Activated naive CD8-positive, alpha-beta T cell (primary cell): ENCODE measurements around the gene SETBP1.
"Not testable (repeated sequence)": the region's sequence is repeated elsewhere in the genome, so short reads cannot be mapped to it uniquely, and the experiment has no call there.

Source experiments
- H3K27ac Mint-ChIP-seq: one replicate; pipeline ENCODE4 v1.8.0; 2021; ENCODE audit warnings: mixed read lengths
- H3K27me3 Mint-ChIP-seq: one replicate; pipeline ENCODE4 v1.8.0; 2021; ENCODE audit warnings: mixed read lengths
- H3K36me3 Mint-ChIP-seq: one replicate; pipeline ENCODE4 v1.8.0; 2021; ENCODE audit warnings: mixed read lengths
- H3K4me1 Mint-ChIP-seq: one replicate; pipeline ENCODE4 v1.8.0; 2021; ENCODE audit warnings: low read depth, mixed read lengths
- H3K4me3 Mint-ChIP-seq: one replicate; pipeline ENCODE4 v1.8.0; 2021; ENCODE audit warnings: mild to moderate bottlenecking, mixed read lengths
- H3K9me3 Mint-ChIP-seq: one replicate; pipeline ENCODE4 v1.8.0; 2021; ENCODE audit warnings: low read depth, mixed read lengths

SETBP1 gene

GRCh38 chr18:44788334-44788733 lies 107.6 kb downstream of the SETBP1 start:
- no peaks in the 10 kb centered on the region for H3K9me3 Mint-ChIP-seq
- no peaks in the 10 kb centered on the region for H3K4me1 Mint-ChIP-seq
- no peaks in the 10 kb centered on the region for H3K36me3 Mint-ChIP-seq
- H3K27me3 Mint-ChIP-seq: no peaks in the 10 kb centered on the region
- H3K4me3 Mint-ChIP-seq: no peak overlapping the region
- no peak overlapping the region for H3K27ac Mint-ChIP-seq

GRCh38 chr18:44789710-44790109 lies 109.0 kb downstream of the SETBP1 start:
- Mint-ChIP-seq H3K36me3 (no peaks in the 10 kb centered on the region), H3K9me3 (no peaks in the 10 kb centered on the region), H3K27me3 (no peaks in the 10 kb centered on the region), H3K4me3 (no peak overlapping the region), H3K27ac (no peak overlapping the region), H3K4me1 (no peaks in the 10 kb centered on the region)

GRCh38 chr18:44790860-44791259 lies 110.2 kb downstream of the SETBP1 start:
- H3K4me3 Mint-ChIP-seq: no peak overlapping the region
- H3K27me3 Mint-ChIP-seq: no peaks in the 10 kb centered on the region
- H3K36me3 Mint-ChIP-seq: no peaks in the 10 kb centered on the region

GRCh38 chr18:44791520-44791919 lies 110.8 kb downstream of the SETBP1 start:
- Mint-ChIP-seq H3K4me3 (no peak overlapping the region), H3K27ac (no peak overlapping the region), H3K9me3 (no peaks in the 10 kb centered on the region), H3K4me1 (peaks cover 5% of the 10 kb centered on the region), H3K27me3 (no peaks in the 10 kb centered on the region), H3K36me3 (no peaks in the 10 kb centered on the region)

More at GRCh38 chr18:44790860-44791259, 110.2 kb downstream of the SETBP1 start:
- H3K27ac Mint-ChIP-seq: no peak overlapping the region
- H3K9me3 Mint-ChIP-seq: no peaks in the 10 kb centered on the region
- peaks cover 5% of the 10 kb centered on the region for H3K4me1 Mint-ChIP-seq

- Mint-ChIP-seq H3K27me3 (no peaks in the 10 kb centered on the region), H3K9me3 (no peaks in the 10 kb centered on the region), H3K36me3 (no peaks in the 10 kb centered on the region), H3K27ac (no peak overlapping the region), H3K4me3 (no peak overlapping the region), H3K4me1 (peaks cover 5% of the 10 kb centered on the region)
Measured at GRCh38 chr18:44792456-44793061, 111.9 kb downstream of the SETBP1 start.

- Mint-ChIP-seq H3K4me3 (no peak overlapping the region), H3K27ac (no peak overlapping the region), H3K36me3 (no peaks in the 10 kb centered on the region), H3K27me3 (no peaks in the 10 kb centered on the region), H3K9me3 (no peaks in the 10 kb centered on the region), H3K4me1 (peaks cover 8% of the 10 kb centered on the region)
Measured at GRCh38 chr18:44793194-44793593, 112.5 kb downstream of the SETBP1 start.

GRCh38 chr18:44793685-44794084 lies 113.0 kb downstream of the SETBP1 start:
- Mint-ChIP-seq H3K4me3 (no peak overlapping the region), H3K4me1 (peaks cover 9% of the 10 kb centered on the region), H3K9me3 (no peaks in the 10 kb centered on the region), H3K36me3 (no peaks in the 10 kb centered on the region), H3K27ac (no peak overlapping the region), H3K27me3 (no peaks in the 10 kb centered on the region)

GRCh38 chr18:44795241-44795640 lies 114.6 kb downstream of the SETBP1 start:
- peaks cover 12% of the 10 kb centered on the region for H3K4me1 Mint-ChIP-seq
- peaks cover 1% of the 10 kb centered on the region for H3K9me3 Mint-ChIP-seq
- no peaks in the 10 kb centered on the region for H3K27me3 Mint-ChIP-seq
- H3K36me3 Mint-ChIP-seq: peaks cover 1% of the 10 kb centered on the region
- no peak overlapping the region for H3K4me3 Mint-ChIP-seq
- no peak overlapping the region for H3K27ac Mint-ChIP-seq

- no peak overlapping the region for H3K4me3 Mint-ChIP-seq
- peaks cover 14% of the 10 kb centered on the region for H3K4me1 Mint-ChIP-seq
- peaks cover 3% of the 10 kb centered on the region for H3K36me3 Mint-ChIP-seq
- H3K27me3 Mint-ChIP-seq: no peaks in the 10 kb centered on the region
- peak overlapping the region; percentile 18 for H3K27ac Mint-ChIP-seq
- H3K9me3 Mint-ChIP-seq: peaks cover 3% of the 10 kb centered on the region
Measured at GRCh38 chr18:44796429-44797428, 116.0 kb downstream of the SETBP1 start.

GRCh38 chr18:44798433-44799048 lies 117.9 kb downstream of the SETBP1 start:
- no peak overlapping the region for H3K4me3 Mint-ChIP-seq
- peaks cover 3% of the 10 kb centered on the region for H3K36me3 Mint-ChIP-seq
- H3K4me1 Mint-ChIP-seq: peaks cover 14% of the 10 kb centered on the region
- no peaks in the 10 kb centered on the region for H3K27me3 Mint-ChIP-seq
- no peak overlapping the region for H3K27ac Mint-ChIP-seq
- peaks cover 3% of the 10 kb centered on the region for H3K9me3 Mint-ChIP-seq

- Mint-ChIP-seq H3K27me3 (no peaks in the 10 kb centered on the region), H3K9me3 (peaks cover 3% of the 10 kb centered on the region), H3K4me1 (peaks cover 16% of the 10 kb centered on the region), H3K27ac (no peak overlapping the region), H3K36me3 (peaks cover 3% of the 10 kb centered on the region), H3K4me3 (no peak overlapping the region)
Measured at GRCh38 chr18:44799382-44799906, 118.8 kb downstream of the SETBP1 start.

- Mint-ChIP-seq H3K27ac (no peak overlapping the region), H3K36me3 (peaks cover 3% of the 10 kb centered on the region), H3K4me1 (peaks cover 16% of the 10 kb centered on the region), H3K9me3 (peaks cover 3% of the 10 kb centered on the region), H3K4me3 (no peak overlapping the region), H3K27me3 (no peaks in the 10 kb centered on the region)
Measured at GRCh38 chr18:44799907-44800421, 119.3 kb downstream of the SETBP1 start.

GRCh38 chr18:44800766-44801165 lies 120.1 kb downstream of the SETBP1 start:
- H3K4me3 Mint-ChIP-seq, H3K27ac Mint-ChIP-seq, H3K36me3 Mint-ChIP-seq, H3K9me3 Mint-ChIP-seq, H3K27me3 Mint-ChIP-seq: not testable (repeated sequence)
- H3K4me1 Mint-ChIP-seq: peaks cover 13% of the 10 kb centered on the region

GRCh38 chr18:44801781-44802180 lies 121.1 kb downstream of the SETBP1 start:
- Mint-ChIP-seq H3K27ac (no peak overlapping the region), H3K36me3 (peaks cover 3% of the 10 kb centered on the region), H3K4me1 (peaks cover 11% of the 10 kb centered on the region), H3K9me3 (peaks cover 3% of the 10 kb centered on the region), H3K27me3 (no peaks in the 10 kb centered on the region), H3K4me3 (no peak overlapping the region)

- no peaks in the 10 kb centered on the region for H3K27me3 Mint-ChIP-seq
- no peak overlapping the region for H3K27ac Mint-ChIP-seq
- peaks cover 3% of the 10 kb centered on the region for H3K36me3 Mint-ChIP-seq
- H3K4me3 Mint-ChIP-seq: no peak overlapping the region
- H3K9me3 Mint-ChIP-seq: peaks cover 3% of the 10 kb centered on the region
- peaks cover 11% of the 10 kb centered on the region for H3K4me1 Mint-ChIP-seq
Measured at GRCh38 chr18:44802508-44802907, 121.8 kb downstream of the SETBP1 start.
